Gastrocnemius medialis (tissue), 4 donors: ENCODE results near the gene TROAP.
"Not testable (repeated sequence)": the region's sequence is repeated elsewhere in the genome, so short reads cannot be mapped to it uniquely, and the experiment has no call there.

Experiments
- CTCF ChIP-seq, 5 experiments: fragments of 450-650 bp in 3 of 5; fragments of 200-600 bp in 2 of 5; sonication (generic) in 2 of 5; IDR thresholded peaks in 4 of 5; conservative IDR thresholded peaks in 1 of 5; 1 replicate in 4 of 5; 2 replicates in 1 of 5; pipeline ENCODE4 v1.5.1; 2016 to 2019; ENCODE audit warnings: antibody characterized with exemption in 5 of 5, mild to moderate bottlenecking in 3 of 5, moderate library complexity in 3 of 5
- POLR2A ChIP-seq, 2 donors: fragments of 450-650 bp; IDR thresholded peaks; one replicate each; pipeline ENCODE4 v1.6.1; 2017; ENCODE audit warnings: antibody characterized with exemption in 2 of 2, mild to moderate bottlenecking in 2 of 2, moderate library complexity in 2 of 2

GRCh38 chr12:49310451-49311000, 12.5 kb upstream of the TROAP start:
- TF ChIP-seq POLR2A (IDR thresholded peaks at IDR 0.05); CTCF (IDR thresholded peaks at IDR 0.05 in 4 of 5, conservative IDR thresholded peaks at IDR 0.05 in 1 of 5): not testable (repeated sequence)
